Measurements from ENCODE around the gene HNRNPUL1.

GRCh38 chr19:41297628-41298347 lies 33.6 kb downstream of the HNRNPUL1 start:
- TF ChIP-seq CTCF (IDR thresholded peaks at IDR 0.05) = no peak
- TF ChIP-seq EZH2 (IDR thresholded peaks at IDR 0.05) = no peak
- TF ChIP-seq EZH2phosphoT487 (IDR thresholded peaks at IDR 0.05) = no peak
